ENCODE measurements around the gene PTK6.

Gene PTK6

DNA sequence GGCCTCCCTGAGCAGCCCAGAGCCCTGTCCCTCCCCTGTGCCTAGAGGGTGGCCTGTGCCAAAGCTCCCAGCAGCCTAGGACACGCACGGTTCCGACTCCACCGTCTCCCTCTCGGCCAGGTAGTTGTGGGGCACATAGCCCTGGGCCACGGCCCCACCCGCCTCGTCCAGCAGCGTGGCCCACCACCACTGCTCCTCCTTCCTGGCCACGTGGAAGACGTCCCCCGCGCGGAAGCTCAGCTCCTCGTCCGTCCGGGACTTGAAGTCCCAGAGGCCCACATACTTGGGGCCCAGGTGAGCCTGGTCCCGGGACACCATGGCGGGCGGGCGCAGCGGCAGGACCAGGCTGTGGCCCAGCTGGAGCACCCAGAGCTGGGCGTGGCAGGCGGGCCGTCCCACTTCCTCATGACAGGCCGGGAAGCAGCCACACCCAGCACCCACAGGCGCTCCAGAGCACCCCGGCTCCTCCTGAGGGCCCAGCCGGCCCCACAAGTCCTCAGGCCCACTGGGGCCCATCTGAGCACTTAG lies at the start of gene PTK6:
Gene PTK6, minus strand, starts transcription at position 380 of the 528 bp plus-strand sequence. Its CDS starts 62 bp downstream, at position 318.
- Histone ChIP-seq H3K36me3 (ENCODE audit: control insufficient read depth in 1 of 2, insufficient read depth in 2 of 2, low read length in 2 of 2) (no peaks in the 10 kb centered on the region), H3K4me3 (ENCODE audit: low read depth in 1 of 2, low read length in 2 of 2) (peak within 1 kb of the TSS; percentile 6 to 26), H3K27ac (ENCODE audit: low read length) (peak within 1 kb of the TSS; percentile 45), H3K27me3 (ENCODE audit: low read depth, low read length) (no peaks in the 10 kb centered on the region), H3K9me3 (ENCODE audit: control insufficient read depth in 1 of 2, low read length in 2 of 2) (no peaks in the 10 kb centered on the region), H3K4me1 (ENCODE audit: control insufficient read depth in 1 of 2, insufficient read depth in 2 of 2, low read length in 2 of 2) (peaks cover 0 to 10% of the 10 kb centered on the region in 2 donors)

DNA sequence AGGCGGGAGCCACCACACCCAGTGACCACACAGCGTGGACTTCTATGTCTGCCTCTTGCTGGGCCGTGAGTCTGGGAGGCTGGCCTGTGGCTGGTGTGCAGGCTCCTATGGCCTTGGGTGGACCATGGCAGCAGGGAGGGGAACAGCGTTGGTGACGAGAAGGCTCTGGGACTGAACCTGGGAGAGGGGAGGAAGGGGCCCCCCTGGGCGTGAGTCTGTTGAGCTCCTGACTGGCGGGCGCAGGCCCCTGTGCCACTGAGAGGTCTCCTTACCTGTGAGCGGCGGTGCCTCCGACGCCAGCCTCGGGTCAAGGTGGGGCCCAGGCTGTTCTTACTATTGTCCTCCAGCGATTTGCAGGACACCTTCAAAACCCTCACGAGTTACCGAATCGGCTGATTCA lies 49.6 kb upstream of the PTK6 start:
- H3K27ac ChIP-seq (ENCODE audit: low read length), result no peak overlapping the region
- no peaks in the 10 kb centered on the region for H3K9me3 ChIP-seq (ENCODE audit: control insufficient read depth in 1 of 2, low read length in 2 of 2)
- H3K4me1 ChIP-seq (ENCODE audit: control insufficient read depth in 1 of 2, insufficient read depth in 2 of 2, low read length in 2 of 2), result no peaks in the 10 kb centered on the region
- no peak overlapping the region for H3K4me3 ChIP-seq (ENCODE audit: low read depth in 1 of 2, low read length in 2 of 2)
- H3K27me3 ChIP-seq (ENCODE audit: low read depth, low read length), result no peaks in the 10 kb centered on the region
- peaks cover 0 to 33% of the 10 kb centered on the region in 2 donors for H3K36me3 ChIP-seq (ENCODE audit: control insufficient read depth in 1 of 2, insufficient read depth in 2 of 2, low read length in 2 of 2)

DNA sequence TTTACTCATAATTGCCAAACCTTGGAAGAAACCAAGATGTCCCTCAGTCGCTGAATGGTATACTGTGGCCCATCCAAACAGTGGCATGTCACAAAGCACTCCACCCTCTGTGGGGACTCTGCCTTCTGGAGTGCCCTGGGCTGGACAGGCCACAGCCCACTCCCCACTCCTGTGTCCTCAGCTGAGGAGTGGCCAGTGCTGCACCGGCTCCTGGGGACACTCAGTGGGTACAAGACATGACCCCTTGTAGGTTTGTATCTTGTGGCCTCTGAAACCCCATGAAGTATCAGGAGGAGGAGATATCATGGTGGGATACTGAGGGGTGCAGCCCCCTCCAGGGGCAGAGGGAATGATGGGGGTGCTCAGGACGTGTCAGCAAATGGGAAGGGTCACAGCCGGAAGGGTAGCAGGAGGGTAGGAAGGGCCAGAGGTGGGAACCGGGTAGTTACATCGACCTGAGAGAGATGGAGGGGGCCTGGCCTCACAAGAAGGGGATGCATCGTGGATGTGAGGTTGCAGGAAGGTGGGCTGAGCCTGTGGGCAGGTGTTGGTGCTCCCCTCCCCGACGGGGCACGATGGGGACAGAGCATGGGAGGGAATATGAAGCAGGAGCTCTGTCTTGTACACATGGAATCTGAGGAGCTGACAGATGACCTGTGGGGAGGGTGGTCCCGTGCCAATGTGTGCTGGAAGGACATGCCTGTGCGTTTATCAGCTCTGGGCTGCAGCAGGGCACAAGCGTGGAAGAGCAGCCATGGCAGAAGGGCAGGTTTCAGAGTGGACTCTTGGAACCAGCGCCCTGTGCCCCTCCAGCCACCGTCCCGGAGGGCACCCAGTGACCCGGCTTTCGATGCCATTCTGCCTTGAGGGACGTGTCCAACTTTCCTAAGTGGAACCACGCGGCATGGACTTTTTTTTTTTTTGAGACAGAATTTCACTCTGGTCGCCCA lies 48.7 kb upstream of the PTK6 start:
- Histone ChIP-seq H3K9me3 (ENCODE audit: control insufficient read depth in 1 of 2, low read length in 2 of 2) (no peaks in the 10 kb centered on the region), H3K36me3 (ENCODE audit: control insufficient read depth in 1 of 2, insufficient read depth in 2 of 2, low read length in 2 of 2) (peaks cover 0 to 24% of the 10 kb centered on the region in 2 donors), H3K4me1 (ENCODE audit: control insufficient read depth in 1 of 2, insufficient read depth in 2 of 2, low read length in 2 of 2) (no peaks in the 10 kb centered on the region), H3K27ac (ENCODE audit: low read length) (no peak overlapping the region), H3K27me3 (ENCODE audit: low read depth, low read length) (no peaks in the 10 kb centered on the region), H3K4me3 (ENCODE audit: low read depth in 1 of 2, low read length in 2 of 2) (no peak overlapping the region)

DNA sequence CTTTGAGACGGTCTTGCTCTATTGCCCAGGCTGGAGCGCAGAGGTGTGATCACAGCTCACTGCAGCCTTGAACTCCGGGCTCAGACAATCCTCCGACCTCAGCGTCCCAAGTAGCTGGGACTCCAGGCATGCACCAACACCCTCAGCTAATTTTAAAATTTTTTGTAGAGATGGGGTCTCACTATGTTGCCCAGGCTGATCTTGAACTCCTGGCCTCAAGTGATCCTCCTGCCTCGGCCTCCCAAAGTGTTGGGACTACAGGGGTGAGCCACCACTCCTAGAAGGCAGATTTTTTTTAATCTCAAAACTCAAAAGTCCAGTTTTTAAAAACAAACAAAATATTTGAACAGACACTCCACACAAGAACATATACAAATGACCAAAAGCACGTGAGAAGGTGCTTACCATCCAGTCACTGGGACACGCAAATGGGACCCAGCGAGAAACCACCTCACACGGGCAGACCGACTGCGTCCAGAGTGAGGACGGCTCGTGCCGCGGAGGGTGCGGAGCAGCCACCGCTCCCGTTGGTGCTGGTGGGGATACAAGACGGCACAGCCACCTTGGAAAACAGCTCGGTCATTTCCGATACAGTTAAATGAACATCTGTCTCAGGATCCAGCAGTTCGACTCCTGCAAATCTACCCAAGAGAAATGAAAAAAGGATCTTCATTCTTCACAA lies 45.3 kb upstream of the PTK6 start:
- Histone ChIP-seq H3K36me3 (ENCODE audit: control insufficient read depth in 1 of 2, insufficient read depth in 2 of 2, low read length in 2 of 2) (no peaks in the 10 kb centered on the region), H3K4me3 (ENCODE audit: low read depth in 1 of 2, low read length in 2 of 2) (no peak overlapping the region), H3K4me1 (ENCODE audit: control insufficient read depth in 1 of 2, insufficient read depth in 2 of 2, low read length in 2 of 2) (no peaks in the 10 kb centered on the region), H3K27me3 (ENCODE audit: low read depth, low read length) (no peaks in the 10 kb centered on the region), H3K9me3 (ENCODE audit: control insufficient read depth in 1 of 2, low read length in 2 of 2) (no peaks in the 10 kb centered on the region), H3K27ac (ENCODE audit: low read length) (no peak overlapping the region)

DNA sequence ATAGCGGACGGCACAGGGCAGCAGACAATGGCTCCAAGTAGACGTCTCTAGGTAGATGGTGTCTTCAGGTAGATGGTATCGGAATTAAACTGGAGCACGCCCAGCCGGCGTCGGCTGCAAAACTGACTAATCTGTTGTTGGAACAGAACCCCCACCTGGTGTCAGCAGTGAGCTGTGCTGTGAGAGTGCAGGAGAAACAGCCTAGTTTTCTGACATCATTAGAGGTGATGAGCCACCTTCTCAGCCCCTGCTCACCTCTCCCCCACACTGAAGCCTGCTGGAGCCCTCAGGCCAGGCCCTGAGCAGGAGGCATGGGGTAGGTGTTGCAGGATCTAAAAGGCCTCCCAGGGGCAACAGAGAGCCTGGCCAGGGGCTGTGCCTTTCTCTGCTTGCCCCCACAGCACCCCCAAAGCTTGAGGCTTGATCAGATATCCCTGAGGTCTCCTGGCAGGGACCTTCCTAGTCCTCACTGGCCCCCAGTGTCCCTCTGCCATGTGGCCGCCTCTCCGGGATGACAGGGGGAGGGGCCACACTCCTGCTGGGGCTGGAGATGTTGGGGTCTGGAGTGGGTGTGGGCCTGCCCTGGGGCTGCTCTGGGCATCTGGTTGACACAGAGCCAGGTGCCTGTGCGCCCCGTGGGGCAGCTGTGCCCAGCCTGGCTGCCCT lies 43.8 kb upstream of the PTK6 start:
- Histone ChIP-seq H3K4me3 (ENCODE audit: low read depth in 1 of 2, low read length in 2 of 2) (no peak overlapping the region), H3K27me3 (ENCODE audit: low read depth, low read length) (no peaks in the 10 kb centered on the region), H3K36me3 (ENCODE audit: control insufficient read depth in 1 of 2, insufficient read depth in 2 of 2, low read length in 2 of 2) (no peaks in the 10 kb centered on the region)

DNA sequence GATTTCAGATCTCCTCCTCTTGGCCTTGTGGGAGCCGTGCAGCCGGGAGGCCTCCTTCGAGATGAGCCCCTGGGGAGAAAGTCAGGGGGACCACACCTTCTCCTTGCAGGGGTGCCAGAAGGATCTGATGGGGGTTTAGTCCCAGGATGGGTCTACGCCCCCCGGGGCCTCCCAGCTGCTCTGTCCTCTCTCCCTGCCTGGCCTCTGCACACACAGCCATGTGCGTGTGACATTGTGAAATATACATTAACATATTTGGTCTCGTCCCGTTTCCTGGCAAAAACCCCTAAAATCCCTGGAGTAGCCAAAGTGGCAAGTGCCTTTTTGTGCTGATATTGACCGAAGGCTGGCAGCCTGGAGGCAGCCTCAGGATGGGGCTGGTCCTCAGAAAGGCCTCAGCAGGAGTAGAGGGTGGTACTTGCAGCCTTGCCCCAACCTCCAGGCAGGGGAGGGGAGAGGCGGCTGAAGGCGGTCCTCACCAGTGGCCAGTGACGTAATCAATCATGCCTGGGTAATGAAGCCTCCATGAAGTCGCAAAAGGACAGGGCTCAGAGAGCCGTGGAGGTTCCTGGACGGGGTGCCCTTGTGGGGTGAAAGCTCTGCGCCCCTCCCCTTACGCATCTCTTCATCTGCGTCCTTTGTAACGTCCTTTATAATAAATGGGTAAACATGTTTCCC lies 42.0 kb upstream of the PTK6 start:
- Histone ChIP-seq H3K4me1 (ENCODE audit: control insufficient read depth in 1 of 2, insufficient read depth in 2 of 2, low read length in 2 of 2) (peaks cover 0 to 9% of the 10 kb centered on the region in 2 donors), H3K36me3 (ENCODE audit: control insufficient read depth in 1 of 2, insufficient read depth in 2 of 2, low read length in 2 of 2) (no peaks in the 10 kb centered on the region), H3K27ac (ENCODE audit: low read length) (no peak overlapping the region), H3K4me3 (ENCODE audit: low read depth in 1 of 2, low read length in 2 of 2) (no peak overlapping the region), H3K27me3 (ENCODE audit: low read depth, low read length) (peaks cover 3% of the 10 kb centered on the region), H3K9me3 (ENCODE audit: control insufficient read depth in 1 of 2, low read length in 2 of 2) (no peaks in the 10 kb centered on the region)

More for the DNA sequence above, 43.8 kb upstream of the PTK6 start:
- no peak overlapping the region for H3K27ac ChIP-seq (ENCODE audit: low read length)
- H3K4me1 ChIP-seq (ENCODE audit: control insufficient read depth in 1 of 2, insufficient read depth in 2 of 2, low read length in 2 of 2), result no peaks in the 10 kb centered on the region
- H3K9me3 ChIP-seq (ENCODE audit: control insufficient read depth in 1 of 2, low read length in 2 of 2), result no peaks in the 10 kb centered on the region

DNA sequence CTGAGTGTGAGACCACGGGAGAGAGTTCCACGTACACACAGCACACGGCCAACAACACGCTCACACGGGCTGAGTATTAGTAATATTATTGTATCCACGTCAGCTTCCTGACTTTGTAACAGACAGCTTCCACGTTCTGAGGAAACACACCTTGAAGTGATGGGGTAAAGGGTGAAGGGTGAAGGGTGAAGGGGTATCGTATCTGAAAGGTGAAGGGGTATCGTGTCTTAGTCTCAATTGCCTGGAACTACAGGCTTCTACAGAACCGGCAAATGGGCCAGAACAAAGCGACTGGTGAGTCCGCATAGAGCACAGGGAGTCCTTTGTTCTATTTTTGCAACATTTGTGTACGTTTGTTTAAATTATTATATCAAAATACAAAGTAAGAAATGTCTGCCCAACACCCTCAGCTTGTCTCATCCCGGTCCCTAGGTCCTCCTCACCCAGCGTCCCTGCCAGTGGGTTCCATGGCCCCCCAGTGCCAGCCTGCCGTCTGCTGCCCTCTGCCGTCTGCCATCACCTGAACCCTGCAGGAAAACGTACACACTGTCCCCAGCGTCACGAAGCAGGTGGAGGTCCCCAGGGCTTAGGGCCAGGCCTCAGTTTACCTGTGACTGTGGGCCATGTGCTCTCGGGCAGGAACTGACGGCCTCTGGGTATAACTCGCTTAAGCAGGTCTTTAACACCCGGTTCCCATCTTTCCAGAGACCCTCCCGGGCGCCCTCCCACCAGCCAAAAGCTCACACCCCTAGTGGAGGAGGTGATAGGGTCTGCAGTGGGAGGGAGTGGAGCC lies 41.2 kb upstream of the PTK6 start:
- H3K9me3 ChIP-seq (ENCODE audit: control insufficient read depth in 1 of 2, low read length in 2 of 2), result no peaks in the 10 kb centered on the region
- H3K27me3 ChIP-seq (ENCODE audit: low read depth, low read length), result peaks cover 3% of the 10 kb centered on the region
- H3K4me3 ChIP-seq (ENCODE audit: low read depth in 1 of 2, low read length in 2 of 2), result no peak overlapping the region
- no peaks in the 10 kb centered on the region for H3K36me3 ChIP-seq (ENCODE audit: control insufficient read depth in 1 of 2, insufficient read depth in 2 of 2, low read length in 2 of 2)
- H3K4me1 ChIP-seq (ENCODE audit: control insufficient read depth in 1 of 2, insufficient read depth in 2 of 2, low read length in 2 of 2), result peaks cover 0 to 9% of the 10 kb centered on the region in 2 donors
- no peak overlapping the region for H3K27ac ChIP-seq (ENCODE audit: low read length)

DNA sequence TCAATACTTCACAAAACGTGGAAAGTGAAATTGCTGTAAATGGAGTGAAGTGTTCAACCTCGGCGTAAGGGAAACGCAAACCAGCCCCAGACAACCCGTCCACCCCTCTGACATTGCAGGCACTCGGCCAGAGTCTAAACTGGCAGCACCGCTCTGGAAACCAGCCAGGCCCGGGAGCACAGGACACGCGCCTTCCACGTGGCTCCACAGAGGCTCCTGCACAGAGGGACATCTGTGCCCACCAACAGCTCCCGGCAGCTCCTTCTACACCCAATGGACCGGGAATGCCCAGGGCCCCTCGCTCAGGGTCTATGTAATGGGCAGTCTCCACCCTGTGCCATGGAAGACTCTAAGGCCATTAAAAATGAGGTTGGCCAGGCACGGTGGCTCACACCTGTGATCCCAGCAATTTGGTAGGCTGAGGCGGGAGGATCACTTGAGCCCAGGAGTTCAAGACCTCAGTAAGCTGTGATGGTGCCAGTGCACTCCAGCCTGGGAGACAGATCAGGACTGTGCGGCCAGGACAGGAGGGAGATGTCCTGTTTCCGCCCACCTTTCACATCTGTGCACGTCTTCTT lies 40.2 kb upstream of the PTK6 start:
- Histone ChIP-seq H3K4me1 (ENCODE audit: control insufficient read depth in 1 of 2, insufficient read depth in 2 of 2, low read length in 2 of 2) (peaks cover 0 to 11% of the 10 kb centered on the region in 2 donors), H3K9me3 (ENCODE audit: control insufficient read depth in 1 of 2, low read length in 2 of 2) (no peaks in the 10 kb centered on the region), H3K27ac (ENCODE audit: low read length) (no peak overlapping the region), H3K27me3 (ENCODE audit: low read depth, low read length) (peaks cover 3% of the 10 kb centered on the region), H3K36me3 (ENCODE audit: control insufficient read depth in 1 of 2, insufficient read depth in 2 of 2, low read length in 2 of 2) (peaks cover 0 to 2% of the 10 kb centered on the region in 2 donors), H3K4me3 (ENCODE audit: low read depth in 1 of 2, low read length in 2 of 2) (no peak overlapping the region)

DNA sequence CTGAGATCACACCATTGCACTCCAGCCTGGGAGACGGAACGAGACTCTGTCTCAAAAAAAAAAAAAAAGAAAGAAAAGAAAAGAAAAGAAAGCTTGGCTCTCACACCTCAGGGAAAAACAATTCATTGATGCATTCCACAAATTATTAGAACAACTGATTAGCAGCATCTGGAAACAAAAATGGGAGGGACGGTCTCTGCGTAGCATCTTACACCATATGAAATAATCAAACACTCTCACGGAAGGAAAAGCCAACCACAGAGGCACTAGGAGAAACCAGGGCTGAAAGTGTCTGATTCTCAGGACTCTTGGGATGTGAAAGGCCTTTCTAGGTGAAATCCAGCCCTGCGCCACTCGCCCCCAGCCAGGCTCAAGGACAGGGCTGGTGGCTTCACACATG lies 39.1 kb upstream of the PTK6 start:
- H3K27me3 ChIP-seq (ENCODE audit: low read depth, low read length), result peaks cover 3% of the 10 kb centered on the region
- H3K4me1 ChIP-seq (ENCODE audit: control insufficient read depth in 1 of 2, insufficient read depth in 2 of 2, low read length in 2 of 2), result peaks cover 0 to 13% of the 10 kb centered on the region in 2 donors
- no peak overlapping the region for H3K4me3 ChIP-seq (ENCODE audit: low read depth in 1 of 2, low read length in 2 of 2)
- no peaks in the 10 kb centered on the region for H3K9me3 ChIP-seq (ENCODE audit: control insufficient read depth in 1 of 2, low read length in 2 of 2)
- H3K36me3 ChIP-seq (ENCODE audit: control insufficient read depth in 1 of 2, insufficient read depth in 2 of 2, low read length in 2 of 2), result peaks cover 0 to 7% of the 10 kb centered on the region in 2 donors
- H3K27ac ChIP-seq (ENCODE audit: low read length), result no peak overlapping the region
